Activated CD8-positive, alpha-beta memory T cell treated with anti-CD3 and anti-CD28 coated beads for 1 hour (primary cell): ENCODE results near the gene C9orf40.

ENCODE experiments used
- DNase-seq, 2 donors: peaks; one replicate each; pipeline ENCODE4 v3.0.0-alpha.2; 2020; ENCODE audit warnings: low read depth in 1 of 2; ENCODE audit errors: extremely low read depth in 1 of 2

C9orf40 gene, protein sequence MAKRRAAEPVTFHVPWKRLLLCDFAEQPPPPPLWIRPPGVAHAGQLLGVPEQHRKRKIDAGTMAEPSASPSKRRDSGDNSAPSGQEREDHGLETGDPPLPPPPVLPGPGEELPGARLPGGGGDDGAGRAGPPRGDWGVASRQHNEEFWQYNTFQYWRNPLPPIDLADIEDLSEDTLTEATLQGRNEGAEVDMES

DNA sequence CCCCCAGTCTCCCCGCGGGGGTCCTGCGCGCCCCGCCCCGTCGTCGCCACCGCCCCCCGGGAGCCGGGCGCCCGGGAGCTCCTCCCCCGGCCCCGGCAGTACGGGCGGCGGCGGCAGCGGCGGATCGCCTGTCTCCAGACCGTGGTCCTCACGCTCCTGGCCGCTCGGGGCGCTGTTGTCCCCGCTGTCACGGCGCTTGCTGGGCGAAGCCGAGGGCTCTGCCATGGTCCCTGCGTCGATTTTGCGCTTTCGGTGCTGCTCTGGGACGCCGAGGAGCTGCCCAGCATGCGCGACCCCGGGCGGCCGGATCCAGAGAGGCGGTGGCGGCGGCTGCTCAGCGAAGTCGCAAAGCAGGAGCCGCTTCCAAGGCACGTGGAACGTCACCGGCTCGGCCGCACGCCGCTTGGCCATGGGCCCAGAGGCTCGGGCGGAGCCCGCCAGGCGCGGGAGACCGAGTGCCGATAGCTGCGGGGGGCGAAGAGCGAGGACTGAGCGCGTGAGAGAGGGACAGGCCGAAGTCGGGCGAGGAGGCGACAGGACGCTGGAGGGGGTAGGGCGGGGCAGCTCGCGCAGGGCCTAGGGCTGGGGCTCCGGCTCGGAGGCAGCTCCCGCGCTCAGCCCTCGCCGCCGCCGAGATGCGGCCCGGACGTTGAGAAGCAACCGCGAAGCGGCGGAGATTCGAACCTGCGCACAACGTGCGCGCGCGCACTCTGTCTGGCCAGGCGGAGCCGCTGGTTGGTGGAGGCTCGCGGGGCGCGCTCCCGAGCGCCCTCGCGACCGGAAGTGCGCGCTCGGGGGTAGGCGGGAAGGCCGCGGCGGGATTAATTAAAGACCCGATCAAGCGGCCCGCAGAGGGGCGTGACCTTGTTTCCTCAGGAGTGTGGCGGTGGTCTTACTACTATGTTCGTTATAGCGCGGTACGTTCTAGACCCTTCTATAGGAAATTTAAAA, at the start of gene C9orf40:
TSS of gene C9orf40 (minus strand) at position 712 of the 951 bp plus-strand sequence. CDS start at position 411, 301 bp downstream.
- DNase-seq: peak; percentile 83 to 88

DNA sequence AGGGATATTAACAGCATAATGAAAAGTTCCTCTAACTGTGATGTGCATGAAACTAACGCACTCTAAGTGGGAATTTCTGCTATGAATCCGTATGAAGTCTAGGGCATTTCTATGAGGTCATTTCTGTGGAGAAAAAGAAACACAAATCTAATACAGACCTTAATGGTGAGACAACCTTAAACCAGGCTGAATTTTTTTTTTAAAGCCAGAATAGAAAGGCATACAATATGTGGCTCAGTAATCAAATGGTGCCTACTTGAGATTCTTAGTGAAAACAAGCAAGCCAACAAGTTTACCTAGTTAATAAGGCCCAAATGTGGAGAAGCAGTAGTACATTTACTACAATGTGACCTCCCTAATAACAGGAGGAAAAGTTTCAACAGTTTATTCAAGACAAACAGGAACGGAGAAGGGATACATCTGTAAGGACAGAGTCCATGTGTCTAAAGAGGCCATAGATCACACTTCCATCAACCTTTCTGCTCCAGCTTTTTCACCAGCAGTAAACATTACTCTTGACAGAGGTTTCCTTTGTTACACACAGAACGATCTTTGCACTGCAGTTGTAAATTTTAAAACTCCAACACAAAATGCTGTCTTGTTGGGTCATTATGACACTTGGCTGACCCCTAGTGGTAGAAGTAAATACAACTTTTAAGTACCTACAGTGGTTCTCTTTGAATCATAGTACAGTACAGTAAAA, 49.2 kb upstream of the C9orf40 start:
- DNase-seq: no peak

DNA sequence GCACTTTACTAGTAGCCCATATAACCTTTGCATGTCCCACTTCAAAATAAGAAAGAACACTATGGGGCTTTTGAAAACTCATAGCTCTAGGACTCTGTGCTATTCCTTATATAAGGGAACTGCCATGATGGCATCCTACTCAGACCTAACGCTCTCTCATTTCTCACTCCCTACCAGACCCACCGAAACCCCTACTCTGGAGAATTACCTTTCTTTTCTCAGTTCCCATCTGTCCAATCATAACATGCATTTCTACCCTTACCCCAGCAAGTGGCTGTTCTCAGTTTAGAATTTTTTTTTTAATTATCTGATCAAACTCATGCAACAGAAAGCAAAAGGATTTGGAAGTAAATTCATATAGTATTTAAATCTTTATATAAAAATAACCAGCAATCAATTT, 48.1 kb upstream of the C9orf40 start:
- no peak for DNase-seq

DNA sequence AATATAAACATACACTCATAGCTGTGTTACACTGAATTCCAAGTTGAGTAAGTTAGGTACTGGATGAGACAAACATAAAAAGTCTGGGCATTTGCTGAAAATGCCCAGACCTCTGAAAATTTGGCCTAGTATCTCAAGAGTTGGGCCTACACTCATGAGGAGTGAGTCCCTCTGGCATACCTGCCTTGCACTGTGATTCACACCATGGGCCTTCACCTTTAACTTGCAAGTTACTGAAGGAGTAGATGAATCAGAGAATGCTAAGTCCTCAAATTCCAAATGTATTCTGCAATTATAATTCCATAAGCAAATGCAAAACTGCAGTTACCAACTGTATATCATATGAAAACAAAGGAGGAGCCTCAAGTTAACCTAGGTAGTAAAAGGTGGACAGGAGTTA, 32.3 kb upstream of the C9orf40 start:
- no peak for DNase-seq

DNA sequence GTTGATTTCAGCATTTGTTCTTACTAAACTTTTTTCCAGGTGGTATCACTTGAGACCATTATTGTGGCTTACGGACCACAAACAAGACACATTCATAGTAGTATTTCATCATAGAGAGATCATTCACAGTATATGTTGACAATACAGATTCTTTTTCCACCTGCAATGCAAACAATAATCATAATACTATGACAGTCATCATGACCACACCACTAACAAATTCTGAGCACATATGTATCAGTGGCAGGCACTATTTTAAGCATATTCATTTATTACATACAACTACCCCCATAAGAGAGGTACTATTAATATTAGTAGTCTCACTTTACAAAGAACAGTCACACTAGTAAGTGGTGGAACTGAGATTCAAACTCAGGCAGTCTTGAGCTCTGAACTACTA, 31.0 kb upstream of the C9orf40 start:
- DNase-seq: no peak

DNA sequence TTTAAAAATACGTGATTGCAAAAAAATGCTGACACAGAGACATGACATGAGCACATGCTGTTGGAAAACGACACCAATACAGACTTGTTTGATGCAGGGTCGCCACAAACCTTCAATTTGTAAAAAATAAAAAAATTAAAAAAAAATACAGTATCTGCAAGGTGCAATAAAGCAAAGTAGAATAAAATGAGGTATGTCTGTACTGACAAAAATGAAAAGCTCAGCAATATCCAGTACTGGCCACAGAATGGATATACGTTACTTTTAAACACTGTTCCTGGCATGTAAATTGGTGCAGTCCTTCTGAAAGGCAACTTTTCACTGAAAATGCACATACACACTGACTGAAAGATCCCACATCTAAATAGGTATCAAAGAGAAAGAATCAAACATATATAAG, 27.1 kb upstream of the C9orf40 start:
- DNase-seq: no peak

DNA sequence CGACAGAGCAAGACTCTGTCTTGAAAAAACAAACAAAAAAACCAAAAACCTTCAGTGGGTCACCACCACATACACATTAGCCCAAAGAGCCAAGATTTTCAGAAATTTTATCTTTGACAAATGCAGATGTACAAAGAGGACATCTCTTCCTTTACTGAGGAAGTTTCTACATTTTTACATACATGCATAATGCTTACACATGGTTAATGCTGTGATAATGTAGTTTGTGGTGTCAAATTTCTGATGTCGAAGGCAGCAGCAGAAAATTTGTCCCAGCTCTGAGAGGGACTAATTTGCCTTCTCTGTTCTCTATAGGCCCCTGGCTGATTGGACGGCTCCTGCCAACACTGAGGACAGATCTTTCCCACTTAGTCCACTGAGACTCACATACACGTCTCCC, 24.6 kb upstream of the C9orf40 start:
- DNase-seq: no peak

DNA sequence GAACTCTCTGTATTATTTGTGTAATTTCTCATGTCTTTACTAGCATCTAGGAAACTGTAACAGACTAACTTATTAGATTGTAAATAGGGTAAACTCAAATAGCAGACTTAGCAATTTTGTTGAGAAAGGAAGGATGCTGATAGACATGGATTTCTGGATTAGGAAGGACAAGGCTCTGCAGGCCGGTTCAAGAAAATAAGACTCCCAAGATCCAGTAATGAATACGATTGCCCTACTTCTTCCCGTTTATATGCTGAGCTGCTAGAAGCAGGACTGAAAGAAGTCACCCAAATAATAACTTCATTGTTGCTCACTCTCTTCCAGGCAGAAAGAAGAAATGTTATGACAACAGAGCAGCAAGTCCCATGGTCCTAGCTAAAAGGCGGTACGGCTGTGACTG, 22.8 kb upstream of the C9orf40 start:
- no peak for DNase-seq

DNA sequence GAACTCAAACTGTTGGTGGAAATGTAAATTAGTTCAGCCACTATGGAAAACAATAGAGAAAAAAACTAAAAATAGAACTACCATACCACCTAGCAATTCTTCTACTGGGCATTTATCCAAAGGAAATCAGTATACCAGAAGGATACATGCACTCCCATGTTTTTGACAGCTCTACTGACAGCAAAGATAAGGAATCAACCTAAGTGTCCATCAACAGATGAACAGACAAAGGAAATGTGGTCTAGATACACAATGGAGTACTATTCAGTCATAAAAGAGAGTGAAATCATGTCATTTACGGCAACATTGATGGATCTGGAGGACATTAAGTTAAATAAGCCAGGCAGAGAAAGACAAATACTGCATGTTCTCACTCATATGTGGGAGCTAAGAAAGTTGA, 21.8 kb upstream of the C9orf40 start:
- DNase-seq: no peak

DNA sequence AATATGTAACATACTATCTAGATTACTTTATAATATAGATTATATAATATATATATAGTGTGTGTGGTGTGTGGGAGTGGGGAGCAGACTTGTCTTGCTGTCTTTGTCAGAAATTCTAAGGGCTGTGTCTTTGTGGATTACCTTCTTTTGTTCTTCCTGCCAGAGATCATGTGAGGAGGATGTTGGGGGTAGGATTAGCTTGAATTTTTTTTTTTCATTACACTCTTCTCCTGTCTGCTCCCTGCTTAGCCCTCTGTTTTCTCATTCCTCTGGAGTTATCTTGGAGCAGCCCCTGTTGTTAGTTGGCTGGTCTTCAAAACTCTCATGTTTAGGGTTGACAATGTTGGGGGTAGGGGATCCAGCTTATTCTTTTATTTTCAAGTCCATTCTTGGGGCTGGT, 21.0 kb upstream of the C9orf40 start:
- DNase-seq: no peak

DNA sequence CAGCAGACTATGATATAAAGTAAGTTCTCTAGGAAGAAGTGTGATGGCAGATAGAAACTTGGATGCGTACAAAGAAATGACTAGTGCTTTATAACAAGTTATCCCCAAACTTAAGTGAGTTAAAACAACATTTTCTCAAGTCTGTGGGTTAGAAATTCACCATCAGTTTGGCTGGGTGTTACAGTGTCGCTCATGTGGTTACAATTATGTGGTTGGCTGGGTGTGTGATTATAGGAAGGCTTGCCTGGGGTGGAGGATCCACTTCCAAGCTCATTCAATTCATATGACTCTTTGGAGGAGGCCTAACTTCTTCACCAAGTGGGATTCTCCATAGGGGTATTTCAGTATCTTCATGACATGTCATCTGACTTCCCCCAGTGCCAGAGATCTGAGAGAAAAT, 10.3 kb upstream of the C9orf40 start:
- no peak for DNase-seq

DNA sequence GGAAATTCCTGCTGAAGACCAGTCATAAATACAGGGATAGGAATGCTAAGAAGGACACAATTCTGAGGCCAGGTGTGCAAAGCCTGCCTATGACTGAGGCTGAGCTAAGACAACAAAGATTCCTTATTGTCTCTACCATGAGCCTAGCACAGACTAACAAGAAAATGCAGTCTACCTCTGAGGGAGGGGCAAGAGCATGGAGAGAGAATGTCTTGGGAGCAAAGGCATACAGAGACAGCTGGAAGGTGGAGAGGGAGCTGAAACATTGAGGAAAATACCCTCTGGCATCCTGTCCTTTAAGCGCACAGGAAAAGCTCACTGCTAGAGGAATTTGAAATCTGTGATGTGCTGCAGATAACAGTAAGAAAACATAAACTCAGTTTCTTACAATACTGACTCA, 8.8 kb upstream of the C9orf40 start:
- no peak for DNase-seq

DNA sequence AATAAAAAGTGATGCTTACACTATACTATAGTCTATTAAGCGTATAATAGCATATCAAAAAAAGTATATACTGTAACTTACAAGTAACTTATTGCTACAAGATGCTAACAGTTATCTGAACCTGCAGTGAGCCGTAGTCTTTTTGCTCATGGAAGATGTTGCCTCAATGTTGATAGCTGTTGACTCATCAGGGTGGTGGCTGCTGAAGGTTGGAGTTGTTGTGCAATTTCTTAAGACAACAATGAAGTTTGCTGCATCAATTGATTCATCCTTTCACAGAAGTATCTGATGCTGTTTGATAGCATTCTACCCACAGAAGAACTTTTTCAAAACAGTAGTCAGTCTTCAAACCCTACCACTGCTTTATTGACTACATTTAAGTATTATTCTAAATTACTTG, 7.8 kb upstream of the C9orf40 start:
- no peak for DNase-seq

DNA sequence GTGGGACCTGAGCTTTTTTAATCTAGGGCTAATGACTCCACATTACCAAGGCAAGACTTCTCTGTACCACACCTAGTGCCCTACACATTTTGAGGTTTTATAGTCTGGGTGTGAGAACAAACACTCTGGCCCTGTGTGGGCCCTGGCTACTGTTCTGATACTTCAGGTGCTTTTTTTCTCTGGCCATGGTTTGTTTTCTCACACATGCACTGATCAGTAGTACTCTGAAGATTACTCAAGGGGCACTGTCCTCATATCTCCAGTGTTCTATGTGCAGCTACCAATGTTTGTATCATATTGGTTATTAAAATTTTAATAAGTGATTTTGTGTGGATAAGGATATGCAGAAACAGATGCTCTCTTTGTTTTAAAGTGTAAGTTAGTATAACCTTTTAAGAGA, 5.9 kb upstream of the C9orf40 start:
- DNase-seq: no peak

DNA sequence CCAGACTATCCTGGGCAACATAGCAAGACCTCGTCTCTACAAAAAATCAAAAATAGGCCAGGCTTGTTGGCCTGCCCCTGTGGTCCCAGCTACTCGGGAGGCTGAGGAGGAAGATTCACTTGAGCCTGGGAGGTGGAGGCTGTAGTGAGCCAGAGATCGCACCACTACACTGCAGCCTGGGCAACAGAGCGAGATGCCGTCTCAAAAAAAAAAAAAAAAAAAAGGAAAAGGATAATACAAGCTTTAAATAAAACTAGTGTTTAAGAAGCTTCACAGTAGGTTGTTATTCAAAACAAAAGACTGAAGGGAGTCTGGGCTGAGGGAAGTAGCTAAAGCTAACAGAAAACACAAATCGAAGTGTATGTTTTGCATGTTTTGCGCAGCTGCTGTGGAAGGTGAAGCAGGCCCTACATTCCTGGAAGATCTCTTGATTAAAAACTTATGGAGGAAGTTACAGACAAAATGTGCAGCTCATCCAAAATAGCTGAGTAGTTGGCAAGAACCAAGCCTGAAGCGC, 581 bp upstream of the C9orf40 start:
- DNase-seq: no peak

DNA sequence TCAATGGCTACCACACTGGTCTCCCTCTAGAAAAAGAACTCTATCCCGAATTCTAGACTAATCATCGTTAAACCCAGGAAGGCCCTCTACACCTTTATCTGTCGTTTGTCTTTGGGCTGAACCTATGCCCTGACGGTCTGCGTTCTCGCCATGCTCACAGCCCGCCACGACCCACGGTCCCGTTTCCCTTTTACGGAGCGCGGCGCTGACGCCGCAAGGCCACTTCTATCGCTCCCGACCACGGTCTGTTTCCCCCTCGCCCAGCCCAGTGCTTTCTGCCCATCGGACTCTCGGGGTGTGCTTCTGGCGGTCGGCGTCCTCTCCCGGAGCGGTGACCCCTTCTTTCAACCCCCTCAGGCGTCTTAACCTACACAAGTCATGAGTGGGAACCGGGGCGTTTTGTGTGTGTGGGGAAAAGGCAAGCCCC, 974 bp downstream of the C9orf40 start:
- peak in 1 of 2 donors; percentile 21 for DNase-seq

DNA sequence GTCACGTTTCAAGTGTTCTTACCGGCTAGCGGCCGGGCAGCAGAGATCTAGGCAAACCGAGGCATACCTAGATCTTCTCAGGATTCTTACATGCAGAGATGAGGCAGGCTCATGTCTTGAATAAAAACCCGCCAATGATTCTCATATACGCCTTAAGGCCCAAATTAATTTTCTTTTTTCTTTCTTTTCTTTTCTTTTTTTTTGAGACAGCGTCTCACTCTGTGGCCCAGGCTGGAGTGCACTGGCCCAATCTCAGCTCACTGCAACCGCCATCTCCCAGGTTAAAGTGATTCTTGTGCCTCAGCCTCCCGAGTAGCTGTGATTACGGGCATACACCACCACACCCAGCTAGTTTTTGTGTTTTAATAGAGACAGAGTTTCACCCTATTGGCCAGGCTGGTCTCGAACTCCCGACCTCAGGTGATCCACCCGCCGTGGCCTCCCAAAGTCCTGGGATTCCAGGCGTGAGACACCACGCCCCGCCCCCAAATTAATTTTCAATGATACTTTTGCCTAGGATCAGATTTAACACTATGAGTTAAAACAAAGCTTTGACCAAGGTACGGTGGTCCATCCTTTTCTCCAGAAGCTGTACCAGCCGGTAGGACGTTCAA, 1.5 kb downstream of the C9orf40 start:
- DNase-seq: no peak

DNA sequence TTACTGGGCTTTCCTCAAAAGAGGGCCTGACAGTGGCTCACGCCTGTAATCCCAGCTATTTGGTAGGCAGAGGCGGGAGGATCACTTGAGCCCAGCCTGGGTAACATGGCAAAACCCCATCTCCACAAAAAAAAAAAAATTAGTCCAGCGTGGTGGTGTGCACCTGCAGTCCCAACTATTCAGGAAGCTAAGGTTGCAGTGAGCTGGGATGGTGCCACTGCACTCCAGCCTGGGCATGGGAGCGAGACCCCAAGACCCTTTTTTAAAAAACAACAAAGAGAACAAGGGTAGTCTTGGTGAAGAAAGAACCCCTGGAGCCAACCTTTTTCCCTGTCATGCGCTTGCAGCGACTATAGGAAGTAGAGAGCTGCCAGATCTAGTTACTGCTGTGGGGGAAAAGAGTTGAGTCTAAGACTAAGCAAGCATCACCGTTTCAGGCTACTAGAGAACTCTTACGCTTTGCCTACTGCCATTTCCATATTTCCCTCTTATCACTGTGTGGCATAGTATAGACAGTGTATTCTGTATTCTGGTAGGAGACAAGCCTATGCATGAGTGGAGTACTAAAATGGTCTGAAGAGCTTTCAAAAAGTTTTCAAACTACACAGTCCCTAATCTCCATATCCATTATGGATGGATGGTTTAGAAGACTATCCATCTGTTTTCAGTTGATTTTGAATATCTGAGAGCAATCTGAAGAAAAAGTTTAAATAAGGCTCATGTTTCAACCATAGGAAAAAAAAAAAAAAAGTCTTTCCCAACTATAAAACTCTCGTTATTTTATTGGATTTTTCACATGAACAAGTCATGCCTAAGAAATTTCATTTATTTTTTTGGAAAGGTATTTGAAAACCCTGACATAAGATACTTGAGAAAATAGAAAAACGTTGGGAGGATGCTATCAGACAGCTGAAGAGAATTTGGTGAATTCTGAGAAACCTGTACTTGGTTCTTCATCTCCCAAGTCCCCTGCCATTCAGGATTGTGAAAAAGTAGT, 2.6 kb downstream of the C9orf40 start:
- DNase-seq: no peak

DNA sequence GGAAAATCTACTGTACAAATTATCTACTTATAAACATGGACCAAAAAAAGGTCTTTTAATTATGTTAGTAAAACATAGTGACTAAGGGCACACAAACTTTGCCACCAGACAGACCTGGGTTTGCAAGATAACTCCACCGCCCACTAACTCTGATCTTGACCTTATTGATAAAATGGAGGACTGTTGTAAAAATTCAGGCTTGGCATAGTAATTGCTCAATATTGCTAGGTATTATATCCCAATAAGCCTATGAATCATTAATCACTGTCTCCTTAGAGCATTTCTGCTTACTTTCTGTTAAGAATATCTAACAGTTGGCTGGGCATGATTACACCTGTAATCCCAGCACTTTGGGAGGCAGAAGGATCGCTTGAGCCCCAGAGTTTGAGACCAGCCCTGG, 3.8 kb downstream of the C9orf40 start:
- no peak for DNase-seq

DNA sequence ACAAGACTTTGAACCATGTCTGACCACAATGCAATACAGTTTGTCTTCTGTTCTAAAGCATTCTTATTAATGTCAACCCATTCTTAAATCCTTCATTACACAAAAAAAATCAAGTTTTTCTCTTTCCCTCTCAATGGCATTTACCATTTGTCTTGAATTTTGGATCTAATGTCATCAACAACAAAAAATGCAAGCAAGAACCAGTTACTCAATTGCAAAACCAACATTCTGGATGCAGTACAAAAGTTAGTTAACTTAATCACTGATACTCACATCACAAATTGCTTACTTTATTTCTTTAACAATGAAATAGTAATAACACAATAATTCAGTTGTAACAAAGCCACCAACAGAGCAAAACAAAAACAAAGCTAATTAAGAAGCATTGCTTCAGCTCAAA, 6.0 kb downstream of the C9orf40 start:
- no peak for DNase-seq
